Esophagus squamous epithelium (tissue), 5 donors: ENCODE measurements around the gene GPC6. TPM values are rescaled to one million over a fixed set of nuclear protein-coding genes. Genes with fewer than 3 reads are reported as not detected.

Source experiments
- DNase-seq: peaks from one replicate; lab custom pipeline; 2025; lab: John Stamatoyannopoulos, UW
- H3K27ac ChIP-seq, 4 donors: fragments of 200-600 bp; sonication (generic); one replicate each; pipeline ENCODE4 v1.5.1; 2016 to 2019; ENCODE audit warnings: mild to moderate bottlenecking in 1 of 4
- H3K27me3 ChIP-seq, 4 donors: fragments of 200-600 bp; sonication (generic); 1 replicate in 3 of 4; 2 replicates in 1 of 4; pipeline versions ENCODE4 v1.5.1 to v1.6.0; 2017 to 2021; ENCODE audit warnings: antibody characterized with exemption in 1 of 4
- H3K36me3 ChIP-seq, 3 donors: fragments of 200-600 bp; sonication (generic); one replicate each; pipeline ENCODE4 v1.5.1; 2016 to 2019
- H3K4me1 ChIP-seq, 3 donors: fragments of 200-600 bp; sonication (generic); one replicate each; pipeline ENCODE4 v1.5.1; 2017 to 2019
- H3K4me3 ChIP-seq, 4 donors: fragments of 200-600 bp; sonication (generic); 1 replicate in 3 of 4; 2 replicates in 1 of 4; pipeline ENCODE4 v1.5.1; 2016 to 2019; ENCODE audit warnings: mild to moderate bottlenecking in 2 of 4, moderate library complexity in 1 of 4
- H3K9me3 ChIP-seq, 3 donors: fragments of 200-600 bp; sonication (generic); one replicate each; pipeline ENCODE4 v1.5.1; 2016 to 2019
- CTCF ChIP-seq, 6 experiments: fragments of 450-650 bp in 4 of 6; fragments of 200-600 bp in 2 of 6; sonication (generic) in 2 of 6; IDR thresholded peaks; one replicate each; pipeline ENCODE4 v1.5.1; 2016 to 2019; ENCODE audit warnings: antibody characterized with exemption in 6 of 6, mild to moderate bottlenecking in 4 of 6, moderate library complexity in 4 of 6
- POLR2A ChIP-seq, 4 donors: fragments of 450-650 bp; IDR thresholded peaks; one replicate each; pipeline ENCODE4 v1.6.1; 2017; ENCODE audit warnings: antibody characterized with exemption in 4 of 4, mild to moderate bottlenecking in 4 of 4, moderate library complexity in 3 of 4
- WGBS, 2 donors: methylation state at CpG; one replicate each; pipeline ENCODE4 v1.1.5; 2018; 5-methylcytosine and 5-hydroxymethylcytosine counted together
- intact Hi-C: fragments of 100-400 bp; cut with DNase I; formaldehyde crosslinking; loops from one replicate; pipeline ENCODE4 v1.15.0; 2022
- total RNA-seq, 4 donors: library from RNA; depleted of rRNA; stranded (reverse); fragments of >200 nt; gene quantifications; one replicate each; pipeline ENCODE4 v1.1.0, GENCODE V29; 2016
- donor health status: DM: yes; HTN: yes; CAD: no.

The GPC6 gene
- total RNA-seq, 4 donors from 2014 or later = 0.57 to 8.6 (median 2.6) TPM

DNA sequence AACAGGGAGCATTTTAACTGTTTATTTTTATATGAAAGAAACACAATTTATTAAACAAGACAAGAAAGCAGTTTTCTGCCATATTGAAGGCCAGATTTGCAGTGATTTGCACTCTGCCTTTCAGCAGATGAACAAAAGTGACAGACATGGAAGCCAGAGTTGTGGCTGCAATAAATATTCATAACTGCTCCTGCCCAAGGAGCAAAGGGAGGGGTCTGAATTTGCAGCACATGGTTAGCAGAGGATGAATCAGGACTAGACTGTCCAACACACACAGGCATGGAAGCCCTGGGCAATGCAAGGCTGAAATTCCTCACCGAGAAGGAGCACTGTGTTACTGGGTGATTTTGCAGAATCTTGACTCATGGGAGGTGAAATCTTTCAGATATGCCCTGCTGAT, 834.7 kb downstream of the GPC6 start:
- H3K27me3 ChIP-seq = no peaks in the 10 kb centered on the region
- no peaks in the 10 kb centered on the region for H3K9me3 ChIP-seq
- no peak overlapping the region for H3K4me3 ChIP-seq
- no peak for TF ChIP-seq POLR2A (IDR thresholded peaks at IDR 0.05)
- TF ChIP-seq CTCF (IDR thresholded peaks at IDR 0.05) = no peak
- WGBS, 2 donors = 62 to 78% methylated on average over 1 of the region's 1 CpG
- no peaks in the 10 kb centered on the region for H3K4me1 ChIP-seq
- no peak for DNase-seq
- H3K36me3 ChIP-seq = no peaks in the 10 kb centered on the region
- intact Hi-C loops = no loop called here
- no peak overlapping the region for H3K27ac ChIP-seq

DNA sequence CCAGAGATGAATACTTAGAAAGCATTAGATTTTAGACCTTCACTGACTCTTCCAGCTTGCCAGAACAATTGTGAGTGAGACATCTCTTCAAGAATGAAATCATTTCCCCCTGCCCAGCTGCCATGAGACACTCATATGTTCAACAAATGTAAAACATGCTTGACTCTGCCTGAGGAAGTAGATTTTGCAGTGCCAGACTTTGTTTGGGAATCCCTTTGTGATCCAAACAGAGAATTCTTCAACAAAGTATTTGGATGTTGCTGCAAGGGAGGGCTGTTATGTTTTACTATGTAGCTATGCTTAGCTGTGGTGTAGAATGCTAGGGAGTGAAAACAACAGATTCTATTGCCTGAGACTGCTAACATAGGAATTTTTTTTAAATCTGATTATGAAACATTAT, 836.5 kb downstream of the GPC6 start:
- intact Hi-C loops = no loop called here
- H3K36me3 ChIP-seq = no peaks in the 10 kb centered on the region
- TF ChIP-seq POLR2A (IDR thresholded peaks at IDR 0.05) (no peak), CTCF (IDR thresholded peaks at IDR 0.05) (no peak)
- no peak overlapping the region for H3K4me3 ChIP-seq
- H3K27ac ChIP-seq = no peak overlapping the region
- no peak for DNase-seq
- no peaks in the 10 kb centered on the region for H3K9me3 ChIP-seq
- H3K27me3 ChIP-seq = no peaks in the 10 kb centered on the region
- H3K4me1 ChIP-seq = no peaks in the 10 kb centered on the region

DNA sequence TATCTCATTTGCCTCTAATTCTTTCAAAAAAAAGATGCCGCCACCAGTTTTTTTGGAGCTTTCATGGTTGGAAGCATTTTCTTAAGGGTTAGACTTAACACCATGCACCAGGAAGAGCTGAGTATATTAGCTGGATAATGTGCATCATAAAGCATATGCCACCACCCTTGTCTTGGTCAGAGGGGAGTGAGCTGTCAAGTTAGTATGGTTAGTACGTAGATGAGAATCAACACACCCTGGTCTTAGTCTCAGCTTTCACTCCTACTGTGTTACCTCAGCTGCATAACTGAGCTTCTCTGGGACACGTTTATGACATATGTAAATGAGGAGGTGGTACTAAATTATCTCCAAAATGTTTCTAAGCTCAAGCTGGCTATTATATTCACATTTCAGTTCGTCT, 837.2 kb downstream of the GPC6 start:
- intact Hi-C loops = no loop called here

DNA sequence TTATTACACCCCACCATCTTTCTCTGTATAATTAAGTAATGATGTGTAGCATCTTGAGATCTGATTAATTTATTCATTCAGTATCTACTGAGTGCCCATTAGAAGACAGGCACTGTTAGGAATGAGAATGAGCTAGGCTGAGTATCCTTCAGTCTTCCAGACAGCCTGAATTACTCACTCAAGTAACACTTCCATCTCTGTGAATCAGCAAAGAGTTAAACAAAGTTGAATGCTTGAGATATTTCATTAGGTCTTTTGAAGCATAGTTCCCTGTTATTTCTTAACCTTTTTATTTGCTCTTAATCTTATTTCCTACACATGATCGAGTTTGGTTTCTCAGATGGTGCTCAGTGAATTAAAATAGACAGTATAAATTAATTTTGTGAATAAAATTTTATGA, 839.1 kb downstream of the GPC6 start:
- DNase-seq = no peak
- H3K27me3 ChIP-seq = no peaks in the 10 kb centered on the region
- no peak overlapping the region for H3K27ac ChIP-seq
- 47 to 48% methylated on average over 1 of the region's 1 CpG for WGBS, 2 donors
- no peaks in the 10 kb centered on the region for H3K4me1 ChIP-seq
- H3K36me3 ChIP-seq = no peaks in the 10 kb centered on the region
- intact Hi-C loops = no loop called here
- H3K9me3 ChIP-seq = no peaks in the 10 kb centered on the region
- TF ChIP-seq POLR2A (IDR thresholded peaks at IDR 0.05) = no peak
- TF ChIP-seq CTCF (IDR thresholded peaks at IDR 0.05) = no peak
- no peak overlapping the region for H3K4me3 ChIP-seq

More for the DNA sequence above, 837.2 kb downstream of the GPC6 start:
- no peaks in the 10 kb centered on the region for H3K9me3 ChIP-seq
- TF ChIP-seq CTCF (IDR thresholded peaks at IDR 0.05) (no peak), POLR2A (IDR thresholded peaks at IDR 0.05) (no peak)
- 71 to 73% methylated on average over 4 of the region's 4 CpGs for WGBS, 2 donors
- no peak for DNase-seq
- no peaks in the 10 kb centered on the region for H3K36me3 ChIP-seq
- no peaks in the 10 kb centered on the region for H3K27me3 ChIP-seq
- H3K4me3 ChIP-seq = no peak overlapping the region
- no peaks in the 10 kb centered on the region for H3K4me1 ChIP-seq
- H3K27ac ChIP-seq = no peak overlapping the region

DNA sequence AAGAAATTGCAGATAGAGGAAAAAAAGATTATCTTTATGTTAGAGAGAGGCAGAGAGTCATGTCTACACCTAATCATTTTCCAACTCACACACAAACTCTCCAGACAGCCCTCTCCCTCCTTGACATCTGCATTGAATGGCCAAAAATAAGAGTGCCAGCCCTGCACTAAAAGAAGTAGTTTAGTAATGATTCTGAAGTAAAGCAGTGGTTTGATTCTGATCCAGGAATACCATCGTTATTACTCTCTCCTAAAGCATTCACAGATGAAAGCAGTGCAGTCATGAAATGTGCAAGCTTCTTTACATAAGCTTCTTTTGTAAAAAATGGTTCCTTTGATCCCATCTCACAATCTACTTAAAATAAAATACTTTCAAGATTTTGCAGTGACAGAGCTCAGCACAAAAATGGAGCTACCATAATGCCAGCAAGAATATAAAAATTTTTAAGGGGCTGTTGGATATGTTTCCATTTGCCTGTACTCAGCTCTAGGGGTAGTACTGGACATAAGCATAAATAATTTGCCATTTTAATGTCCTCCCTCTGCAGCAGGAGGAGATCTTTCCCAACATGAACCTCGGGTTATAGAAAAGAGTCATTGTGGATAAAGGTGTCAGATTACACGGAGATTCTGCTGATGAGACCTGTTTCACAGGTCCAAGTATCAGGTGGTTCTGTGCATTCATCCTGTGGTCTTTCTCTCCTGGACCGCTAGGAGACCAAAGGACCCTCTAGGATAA, 846.6 kb downstream of the GPC6 start:
- intact Hi-C loops = no loop called here
- WGBS, 2 donors = 24 to 42% methylated on average over 4 of the region's 4 CpGs
- no peaks in the 10 kb centered on the region for H3K27me3 ChIP-seq
- H3K36me3 ChIP-seq = no peaks in the 10 kb centered on the region
- no peaks in the 10 kb centered on the region for H3K4me1 ChIP-seq
- H3K4me3 ChIP-seq = no peak overlapping the region
- H3K9me3 ChIP-seq = no peaks in the 10 kb centered on the region
- no peak overlapping the region for H3K27ac ChIP-seq
- no peak for TF ChIP-seq CTCF (IDR thresholded peaks at IDR 0.05)
- TF ChIP-seq POLR2A (IDR thresholded peaks at IDR 0.05) = no peak
- DNase-seq = no peak
